ENCODE data around the gene CCDC141.

DNA sequence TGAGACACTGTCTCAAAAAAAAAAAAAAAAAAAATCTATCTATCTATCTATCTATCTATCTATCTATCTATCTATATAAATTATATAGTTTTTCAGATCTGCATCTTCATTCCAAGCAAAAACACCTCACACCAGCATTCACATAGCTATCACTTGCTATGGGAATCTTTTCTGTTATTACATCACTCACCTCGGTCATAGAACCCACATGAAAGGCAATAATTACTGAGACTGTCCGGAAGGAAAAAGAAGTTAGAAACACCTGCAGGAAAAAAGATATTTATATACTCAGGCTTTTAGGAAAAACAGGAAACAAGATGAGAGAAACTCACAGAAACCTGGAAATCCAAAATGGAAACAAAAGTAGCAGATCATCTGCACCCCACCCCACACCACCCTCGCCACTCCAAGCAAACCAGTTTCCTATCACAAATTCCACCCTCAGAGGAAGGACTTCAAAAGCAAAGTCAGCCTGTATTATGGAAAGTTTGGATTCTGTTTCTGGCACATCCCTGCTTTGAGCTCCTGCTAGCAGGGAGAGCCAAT is 21.9 kb upstream of the CCDC141 start:
- TF ChIP-seq POLR2A (IDR thresholded peaks at IDR 0.05), result no peak
- no peak for TF ChIP-seq CTCF (IDR thresholded peaks at IDR 0.05)
